K562 (cell line): ENCODE results near the gene TCFL5. TPM values are rescaled to one million over a fixed set of nuclear protein-coding genes. Genes with fewer than 3 reads are reported as not detected.
A peak's percentile ranks its signal among the peaks of the same experiment; 100 is the strongest.

ENCODE experiments used
- EGR1 ChIP-seq: fragments of 450-650 bp; conservative IDR thresholded peaks from 2 replicates; pipeline ENCODE4 v1.6.1; 2017; ENCODE audit warnings: mild to moderate bottlenecking
- ELF4 ChIP-seq: fragments of 450-650 bp; formaldehyde crosslinking; IDR thresholded peaks from 2 replicates; pipeline ENCODE4 v1.4.0; 2022; ENCODE audit warnings: missing genetic modification characterization
- FOXM1 ChIP-seq, 2 experiments: fragments of 450-650 bp in 1 of 2; sonication (generic) in 1 of 2; formaldehyde crosslinking in 1 of 2; IDR thresholded peaks; 2 replicates each; pipeline versions ENCODE4 v1.6.1 to v1.9.0; 2017 to 2022; ENCODE audit warnings: low read depth in 2 of 2, mild to moderate bottlenecking in 2 of 2, missing genetic modification reagents in 1 of 2, moderate library complexity in 1 of 2
- GATAD2A ChIP-seq: fragments of 450-650 bp; IDR thresholded peaks from 2 replicates; pipeline ENCODE4 v1.6.1; 2017
- HDAC2 ChIP-seq: fragments of 450-650 bp; IDR thresholded peaks from 2 replicates; pipeline ENCODE4 v1.6.1; 2016; ENCODE audit warnings: mild to moderate bottlenecking
- KLF13 ChIP-seq: fragments of 450-650 bp; IDR thresholded peaks from 2 replicates; pipeline ENCODE4 v1.6.1; 2016; ENCODE audit warnings: missing genetic modification characterization, low read depth, mild to moderate bottlenecking, missing compliant biosample characterization, moderate library complexity, borderline replicate concordance
- MCM7 ChIP-seq, 2 experiments: fragments of 450-650 bp; IDR thresholded peaks; 2 replicates each; pipeline ENCODE4 v1.6.1; 2016 to 2018
- POLR2AphosphoS5 ChIP-seq: IDR thresholded peaks from 2 replicates; pipeline ENCODE4 v1.6.1; 2011; ENCODE audit warnings: mild to moderate bottlenecking, low read depth, low read length, moderate library complexity; ENCODE audit not compliant: control insufficient read depth, insufficient read depth
- PYGO2 ChIP-seq: fragments of 450-650 bp; IDR thresholded peaks from 2 replicates; pipeline ENCODE4 v1.6.1; 2016; ENCODE audit warnings: mild to moderate bottlenecking, missing genetic modification characterization, moderate library complexity, missing compliant biosample characterization
- TRIM28 ChIP-seq: fragments of 450-650 bp; IDR thresholded peaks from 2 replicates; pipeline ENCODE4 v1.6.1; 2017
- polyA plus RNA-seq, 8 experiments: library from polyadenylated mRNA; depleted of rRNA in 4 of 8; stranded (reverse) in 5 of 8; unstranded in 3 of 8; fragments of >200 nt; fragmentation: Nextera tagmentation in 2 of 8; fragmentation: Illumina TruSeq in 1 of 8; extraction: Ambion mirVana in 2 of 8; extraction: Trizol in 1 of 8; gene quantifications; 2 replicates each; pipeline versions ENCODE4 v1.2.1 to v1.2.3, GENCODE V29; 2011 to 2014; ENCODE audit warnings: inconsistent platforms in 1 of 8, missing spikeins in 1 of 8
- total RNA-seq, 7 experiments: library from RNA; depleted of rRNA in 6 of 7; stranded (reverse); fragments of >200 nt in 6 of 7; fragmentation: Illumina TruSeq in 2 of 7; extraction: Trizol in 2 of 7; gene quantifications; 2 replicates each; pipeline versions ENCODE4 v1.2.1 to v1.2.3, GENCODE V29; 2011 to 2021; ENCODE audit warnings: low replicate concordance in 1 of 7
- TF ChIP-seq, protein P1 (sequence below): fragments of 250-450 bp; sonication (Bioruptor Pico); IDR thresholded peaks from 2 replicates; pipeline ENCODE4 v1.8.0; 2022; ENCODE audit warnings: moderate library complexity, mild to moderate bottlenecking, inconsistent platforms
- TF ChIP-seq, protein P2 (sequence below), 2 experiments: IDR thresholded peaks; 2 replicates each; pipeline ENCODE4 v1.6.1; 2011; ENCODE audit warnings: borderline replicate concordance in 1 of 2, control low read depth in 1 of 2, low read depth in 1 of 2, low read length in 1 of 2, mild to moderate bottlenecking in 1 of 2, mixed read lengths in 1 of 2, moderate library complexity in 1 of 2; ENCODE audit not compliant: insufficient read depth in 1 of 2, insufficient read length in 1 of 2, poor library complexity in 1 of 2, severe bottlenecking in 1 of 2; ENCODE audit errors: extremely low read depth in 1 of 2
- TF ChIP-seq, protein P3 (sequence below): fragments of 450-650 bp; formaldehyde crosslinking; IDR thresholded peaks from 2 replicates; pipeline ENCODE4 v1.4.0; 2020; ENCODE audit warnings: mild to moderate bottlenecking, moderate library complexity
- TF ChIP-seq, protein P4 (sequence below): fragments of 250-450 bp; sonication (Bioruptor Pico); IDR thresholded peaks from 2 replicates; pipeline ENCODE4 v1.4.0; 2020; ENCODE audit warnings: borderline replicate concordance
- TF ChIP-seq, protein P5 (sequence below): sonication (generic); formaldehyde crosslinking; IDR thresholded peaks from 2 replicates; pipeline ENCODE4 v1.8.0; 2022; ENCODE audit warnings: mild to moderate bottlenecking, missing genetic modification reagents
- TF ChIP-seq, protein P6 (sequence below): IDR thresholded peaks from 2 replicates; pipeline ENCODE4 v1.6.1; 2016; ENCODE audit warnings: missing genetic modification characterization, missing compliant biosample characterization

Gene TCFL5
- total and polyA plus RNA-seq, 9 of the 15 experiments (the other 6 are each of a cell fraction or from before 2014, with no cell fraction given), result 1.00 to 12.6 (median 9.1) TPM

DNA sequence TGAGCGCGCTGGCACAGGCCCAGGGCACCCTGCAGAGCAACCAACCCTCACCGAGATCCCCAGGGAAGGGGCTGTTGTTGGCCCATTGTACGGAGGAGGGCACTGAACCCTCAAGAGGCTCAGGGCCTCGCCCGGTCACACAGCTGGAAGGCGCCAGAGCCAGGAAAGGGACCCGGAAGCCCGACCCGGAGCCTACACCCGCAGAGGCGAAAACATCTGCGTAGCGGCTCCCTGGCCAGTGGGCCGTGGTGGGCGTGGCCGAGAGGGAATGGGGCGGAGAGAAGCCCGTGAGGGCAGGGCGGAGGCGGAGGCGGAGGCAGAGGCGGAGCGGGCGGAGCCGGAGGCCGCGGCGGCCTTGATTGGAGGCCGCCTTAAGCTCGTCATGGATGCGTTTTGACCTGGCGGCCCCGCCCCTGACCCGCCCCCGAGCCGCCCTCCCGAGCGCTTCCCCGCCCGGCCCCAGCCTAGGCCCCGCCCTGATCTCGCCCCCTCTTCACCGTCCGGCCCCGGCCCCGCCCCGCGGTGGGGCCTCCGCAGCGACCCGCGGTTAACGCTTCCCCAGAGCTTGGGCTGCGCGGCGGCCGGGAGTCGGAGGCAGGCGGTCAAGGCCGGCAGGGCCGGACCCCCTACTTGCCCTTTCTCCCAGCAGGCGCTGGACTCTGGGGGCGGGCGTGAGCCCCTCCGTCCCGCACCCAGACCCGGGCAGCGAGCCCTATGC lies 67.5 kb downstream of the TCFL5 start (continued):
- TF ChIP-seq, protein P1, sequence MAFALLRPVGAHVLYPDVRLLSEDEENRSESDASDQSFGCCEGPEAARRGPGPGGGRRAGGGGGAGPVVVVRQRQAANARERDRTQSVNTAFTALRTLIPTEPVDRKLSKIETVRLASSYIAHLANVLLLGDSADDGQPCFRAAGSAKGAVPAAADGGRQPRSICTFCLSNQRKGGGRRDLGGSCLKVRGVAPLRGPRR (CRISPR knock-in tag), result peak; percentile 59; the same call in 1 of the 2 replicates
- TF ChIP-seq ELF4, result peak; percentile 79
- peak; percentile 79 for TF ChIP-seq POLR2AphosphoS5
- no peak for TF ChIP-seq MCM7 (IDR thresholded peaks at IDR 0.05)
- peak; percentile 93 for TF ChIP-seq EGR1
- TF ChIP-seq GATAD2A, result no peak
- no peak for TF ChIP-seq TRIM28
- TF ChIP-seq, protein P2, sequence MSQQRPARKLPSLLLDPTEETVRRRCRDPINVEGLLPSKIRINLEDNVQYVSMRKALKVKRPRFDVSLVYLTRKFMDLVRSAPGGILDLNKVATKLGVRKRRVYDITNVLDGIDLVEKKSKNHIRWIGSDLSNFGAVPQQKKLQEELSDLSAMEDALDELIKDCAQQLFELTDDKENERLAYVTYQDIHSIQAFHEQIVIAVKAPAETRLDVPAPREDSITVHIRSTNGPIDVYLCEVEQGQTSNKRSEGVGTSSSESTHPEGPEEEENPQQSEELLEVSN (IDR thresholded peaks at IDR 0.05; ENCODE audit: borderline replicate concordance in 1 of 2, extremely low read depth in 1 of 2, insufficient read depth in 1 of 2, insufficient read length in 1 of 2, low read depth in 1 of 2, low read length in 1 of 2, poor library complexity in 1 of 2, severe bottlenecking in 1 of 2), result peak in 1 of 2 experiments; percentile 79
- TF ChIP-seq KLF13 (tag), result no peak
- no peak for TF ChIP-seq PYGO2 (tag)
- TF ChIP-seq, protein P3, sequence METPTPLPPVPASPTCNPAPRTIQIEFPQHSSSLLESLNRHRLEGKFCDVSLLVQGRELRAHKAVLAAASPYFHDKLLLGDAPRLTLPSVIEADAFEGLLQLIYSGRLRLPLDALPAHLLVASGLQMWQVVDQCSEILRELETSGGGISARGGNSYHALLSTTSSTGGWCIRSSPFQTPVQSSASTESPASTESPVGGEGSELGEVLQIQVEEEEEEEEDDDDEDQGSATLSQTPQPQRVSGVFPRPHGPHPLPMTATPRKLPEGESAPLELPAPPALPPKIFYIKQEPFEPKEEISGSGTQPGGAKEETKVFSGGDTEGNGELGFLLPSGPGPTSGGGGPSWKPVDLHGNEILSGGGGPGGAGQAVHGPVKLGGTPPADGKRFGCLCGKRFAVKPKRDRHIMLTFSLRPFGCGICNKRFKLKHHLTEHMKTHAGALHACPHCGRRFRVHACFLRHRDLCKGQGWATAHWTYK, result peak; percentile 88; the same call in 1 of the 2 replicates
- TF ChIP-seq, protein P4, sequence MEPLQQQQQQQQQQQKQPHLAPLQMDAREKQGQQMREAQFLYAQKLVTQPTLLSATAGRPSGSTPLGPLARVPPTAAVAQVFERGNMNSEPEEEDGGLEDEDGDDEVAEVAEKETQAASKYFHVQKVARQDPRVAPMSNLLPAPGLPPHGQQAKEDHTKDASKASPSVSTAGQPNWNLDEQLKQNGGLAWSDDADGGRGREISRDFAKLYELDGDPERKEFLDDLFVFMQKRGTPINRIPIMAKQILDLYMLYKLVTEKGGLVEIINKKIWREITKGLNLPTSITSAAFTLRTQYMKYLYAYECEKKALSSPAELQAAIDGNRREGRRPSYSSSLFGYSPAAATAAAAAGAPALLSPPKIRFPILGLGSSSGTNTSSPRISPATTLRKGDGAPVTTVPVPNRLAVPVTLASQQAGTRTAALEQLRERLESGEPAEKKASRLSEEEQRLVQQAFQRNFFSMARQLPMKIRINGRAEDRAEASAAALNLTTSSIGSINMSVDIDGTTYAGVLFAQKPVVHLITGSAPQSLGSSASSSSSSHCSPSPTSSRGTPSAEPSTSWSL (CRISPR knock-in tag), result peak; percentile 65; the same call in 1 of the 2 replicates
- TF ChIP-seq FOXM1 (IDR thresholded peaks at IDR 0.05; ENCODE audit: low read depth), result no peak
- 0 out of 2 replicates have a peak, but pooled peaks have one; percentile 25 for TF ChIP-seq FOXM1 (CRISPR knock-in tag; IDR thresholded peaks at IDR 0.05; ENCODE audit: low read depth)
- TF ChIP-seq, protein P5, sequence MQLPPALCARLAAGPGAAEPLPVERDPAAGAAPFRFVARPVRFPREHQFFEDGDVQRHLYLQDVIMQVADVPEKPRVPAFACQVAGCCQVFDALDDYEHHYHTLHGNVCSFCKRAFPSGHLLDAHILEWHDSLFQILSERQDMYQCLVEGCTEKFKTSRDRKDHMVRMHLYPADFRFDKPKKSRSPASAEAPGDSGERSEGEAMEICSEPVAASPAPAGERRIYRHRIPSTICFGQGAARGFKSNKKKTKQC (CRISPR knock-in tag), result no peak
- TF ChIP-seq, protein P6, sequence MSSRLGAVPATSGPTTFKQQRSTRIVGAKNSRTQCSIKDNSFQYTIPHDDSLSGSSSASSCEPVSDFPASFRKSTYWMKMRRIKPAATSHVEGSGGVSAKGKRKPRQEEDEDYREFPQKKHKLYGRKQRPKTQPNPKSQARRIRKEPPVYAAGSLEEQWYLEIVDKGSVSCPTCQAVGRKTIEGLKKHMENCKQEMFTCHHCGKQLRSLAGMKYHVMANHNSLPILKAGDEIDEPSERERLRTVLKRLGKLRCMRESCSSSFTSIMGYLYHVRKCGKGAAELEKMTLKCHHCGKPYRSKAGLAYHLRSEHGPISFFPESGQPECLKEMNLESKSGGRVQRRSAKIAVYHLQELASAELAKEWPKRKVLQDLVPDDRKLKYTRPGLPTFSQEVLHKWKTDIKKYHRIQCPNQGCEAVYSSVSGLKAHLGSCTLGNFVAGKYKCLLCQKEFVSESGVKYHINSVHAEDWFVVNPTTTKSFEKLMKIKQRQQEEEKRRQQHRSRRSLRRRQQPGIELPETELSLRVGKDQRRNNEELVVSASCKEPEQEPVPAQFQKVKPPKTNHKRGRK (tag), result no peak
- TF ChIP-seq HDAC2, result 0 out of 2 replicates have a peak, but pooled peaks have one; percentile 25
